Skeletal muscle tissue (tissue), 4 donors: ENCODE data around the gene TTC7B. TPM values are rescaled to one million over a fixed set of nuclear protein-coding genes. Genes with fewer than 3 reads are reported as not detected.

ENCODE experiments used
- H3K27ac ChIP-seq: one replicate; pipeline ENCODE4 v1.7.0; 2013; ENCODE audit warnings: mild to moderate bottlenecking, low read depth, low read length, inconsistent platforms
- H3K27me3 ChIP-seq, 3 donors: one replicate each; pipeline ENCODE4 v1.7.0; 2013; ENCODE audit warnings: low read length in 3 of 3; ENCODE audit not compliant: control insufficient read depth in 3 of 3, insufficient read depth in 3 of 3
- H3K36me3 ChIP-seq, 3 donors: one replicate each; pipeline ENCODE4 v1.7.0; 2013; ENCODE audit warnings: low read length in 3 of 3; ENCODE audit not compliant: control insufficient read depth in 3 of 3, insufficient read depth in 3 of 3
- H3K4me1 ChIP-seq, 3 donors: one replicate each; pipeline ENCODE4 v1.7.0; 2013; ENCODE audit warnings: low read length in 3 of 3, mild to moderate bottlenecking in 3 of 3; ENCODE audit not compliant: control insufficient read depth in 3 of 3, insufficient read depth in 3 of 3
- H3K4me3 ChIP-seq, 3 donors: one replicate each; pipeline ENCODE4 v1.7.0; 2013; ENCODE audit warnings: low read length in 3 of 3
- H3K9ac ChIP-seq, 3 donors: one replicate each; pipeline ENCODE4 v1.7.0; 2013; ENCODE audit warnings: low read length in 3 of 3, mild to moderate bottlenecking in 3 of 3, moderate library complexity in 2 of 3, low read depth in 1 of 3
- H3K9me3 ChIP-seq, 3 donors: one replicate each; pipeline ENCODE4 v1.7.0; 2013; ENCODE audit warnings: low read length in 3 of 3; ENCODE audit not compliant: control insufficient read depth in 3 of 3
- total RNA-seq: library from RNA; depleted of rRNA; stranded (reverse); fragments of >200 nt; gene quantifications from one replicate; pipeline ENCODE4 v1.2.3, GENCODE V29; 2014
- donor health status: Osteomylitis.

The TTC7B gene
- total RNA-seq, 1 donor from 2014 or later: 5.7 TPM

GRCh38 chr14:90555126-90556011 is 260.9 kb downstream of the TTC7B start:
- Histone ChIP-seq H3K27me3 (no peaks in the 10 kb centered on the region), H3K9me3 (no peaks in the 10 kb centered on the region), H3K27ac (no peak overlapping the region), H3K9ac (no peak overlapping the region), H3K36me3 (peaks cover 2 to 10% (median 3%) of the 10 kb centered on the region in 3 donors), H3K4me1 (peaks cover 0 to 26% (median 22%) of the 10 kb centered on the region in 3 donors), H3K4me3 (no peak overlapping the region)

- Histone ChIP-seq H3K36me3 (peaks cover 0 to 7% (median 2%) of the 10 kb centered on the region in 3 donors), H3K9me3 (no peaks in the 10 kb centered on the region), H3K4me1 (peaks cover 0 to 27% (median 22%) of the 10 kb centered on the region in 3 donors), H3K4me3 (no peak overlapping the region), H3K27ac (no peak overlapping the region), H3K9ac (peak overlapping the region in 1 of 3 donors; percentile 16), H3K27me3 (no peaks in the 10 kb centered on the region)
Observed at GRCh38 chr14:90554341-90554740, 261.9 kb downstream of the TTC7B start.

DNA sequence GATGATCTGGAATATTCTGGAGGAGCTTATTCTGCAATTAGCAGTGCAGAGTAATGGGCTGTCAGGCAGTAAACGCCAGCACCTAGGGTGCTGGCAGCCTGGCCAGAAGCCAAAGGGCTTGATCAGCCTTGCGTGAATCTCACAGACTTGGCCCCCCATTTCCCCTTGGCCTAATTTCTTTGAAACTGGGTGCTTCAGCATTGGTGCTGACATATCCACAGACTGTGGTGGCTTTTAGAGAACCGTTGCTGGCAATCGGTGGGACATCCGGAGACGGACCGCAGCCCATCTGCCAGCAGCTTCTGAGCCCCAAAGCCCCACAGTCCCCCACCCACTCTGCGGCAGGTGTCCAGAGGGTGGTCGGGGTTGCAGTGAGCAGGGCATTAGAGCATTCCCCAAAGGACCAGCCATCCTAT is 262.3 kb downstream of the TTC7B start:
- no peaks in the 10 kb centered on the region for H3K27me3 ChIP-seq
- no peak overlapping the region for H3K4me3 ChIP-seq
- H3K27ac ChIP-seq: no peak overlapping the region
- H3K9ac ChIP-seq: no peak overlapping the region
- H3K36me3 ChIP-seq: peaks cover 0 to 7% (median 2%) of the 10 kb centered on the region in 3 donors
- H3K9me3 ChIP-seq: no peaks in the 10 kb centered on the region
- peaks cover 0 to 28% (median 22%) of the 10 kb centered on the region in 3 donors for H3K4me1 ChIP-seq

GRCh38 chr14:90553298-90553920 is 262.8 kb downstream of the TTC7B start:
- no peak overlapping the region for H3K4me3 ChIP-seq
- H3K27me3 ChIP-seq: no peaks in the 10 kb centered on the region
- H3K4me1 ChIP-seq: peaks cover 0 to 28% (median 22%) of the 10 kb centered on the region in 3 donors
- H3K36me3 ChIP-seq: peaks cover 0 to 9% (median 2%) of the 10 kb centered on the region in 3 donors
- H3K27ac ChIP-seq: no peak overlapping the region
- no peak overlapping the region for H3K9ac ChIP-seq
- H3K9me3 ChIP-seq: no peaks in the 10 kb centered on the region

GRCh38 chr14:90552465-90553297 is 263.5 kb downstream of the TTC7B start:
- Histone ChIP-seq H3K36me3 (peaks cover 0 to 6% (median 4%) of the 10 kb centered on the region in 3 donors), H3K9ac (peak overlapping the region in 1 of 3 donors; percentile 1), H3K27me3 (no peaks in the 10 kb centered on the region), H3K4me3 (no peak overlapping the region), H3K9me3 (no peaks in the 10 kb centered on the region), H3K27ac (no peak overlapping the region), H3K4me1 (peaks cover 6 to 28% (median 22%) of the 10 kb centered on the region in 3 donors)

DNA sequence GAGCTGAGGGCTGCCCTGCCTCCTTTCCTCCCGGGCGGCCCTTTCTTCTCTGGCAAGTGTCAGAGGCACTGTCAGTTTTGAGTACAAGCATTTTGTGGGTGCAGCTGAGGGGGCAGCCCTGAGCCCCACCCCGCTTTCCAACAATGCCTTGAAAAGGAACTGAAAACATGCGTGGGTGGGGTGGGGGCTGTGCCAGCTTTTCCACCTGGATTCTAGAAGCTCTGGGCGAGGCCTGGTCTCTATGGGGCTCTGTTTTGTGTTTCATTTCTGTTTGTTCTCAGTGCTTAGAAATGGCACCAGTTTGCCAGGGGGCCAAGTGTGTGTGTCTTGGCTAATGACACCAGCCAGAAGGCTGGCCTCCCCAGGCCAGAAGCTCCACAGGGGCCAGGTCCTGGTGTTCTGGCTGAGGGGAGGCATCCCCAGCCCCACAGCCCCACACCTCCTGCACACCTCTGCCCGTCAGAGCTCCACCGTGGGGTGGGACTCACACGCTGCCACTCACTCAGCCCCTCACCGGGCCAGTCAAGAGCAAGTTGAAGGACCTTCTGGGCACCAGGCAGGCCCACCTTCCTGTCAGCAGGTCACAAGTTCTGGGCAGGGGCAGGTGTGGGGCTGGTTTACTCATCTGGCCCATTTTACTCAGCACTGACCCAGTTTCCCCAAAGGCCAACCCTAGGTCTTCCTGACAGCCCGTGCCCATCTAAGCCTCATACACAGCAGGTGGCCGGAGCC is 264.3 kb downstream of the TTC7B start:
- Histone ChIP-seq H3K4me1 (peaks cover 13 to 32% (median 22%) of the 10 kb centered on the region in 3 donors), H3K9me3 (no peaks in the 10 kb centered on the region), H3K36me3 (peaks cover 0 to 6% (median 4%) of the 10 kb centered on the region in 3 donors), H3K27ac (no peak overlapping the region), H3K27me3 (no peaks in the 10 kb centered on the region), H3K4me3 (no peak overlapping the region), H3K9ac (peak overlapping the region in 1 of 3 donors; percentile 45)

- H3K27me3 ChIP-seq: no peaks in the 10 kb centered on the region
- H3K4me3 ChIP-seq: no peak overlapping the region
- peak overlapping the region in 1 of 3 donors; percentile 45 for H3K9ac ChIP-seq
- peaks cover 0 to 6% (median 4%) of the 10 kb centered on the region in 3 donors for H3K36me3 ChIP-seq
- no peaks in the 10 kb centered on the region for H3K9me3 ChIP-seq
- peaks cover 20 to 39% (median 29%) of the 10 kb centered on the region in 3 donors for H3K4me1 ChIP-seq
- no peak overlapping the region for H3K27ac ChIP-seq
Observed at GRCh38 chr14:90551070-90551704, 265.0 kb downstream of the TTC7B start.

- Histone ChIP-seq H3K9me3 (no peaks in the 10 kb centered on the region), H3K4me1 (peaks cover 31 to 51% (median 40%) of the 10 kb centered on the region in 3 donors), H3K4me3 (no peak overlapping the region), H3K27me3 (no peaks in the 10 kb centered on the region), H3K9ac (no peak overlapping the region), H3K36me3 (peaks cover 0 to 4% (median 4%) of the 10 kb centered on the region in 3 donors), H3K27ac (no peak overlapping the region)
Observed at GRCh38 chr14:90549794-90550641, 266.2 kb downstream of the TTC7B start.
